GM12874 (cell line): Measurements from ENCODE around the gene PPFIBP2.

Experiments
- TF ChIP-seq, protein P1 (sequence below): IDR thresholded peaks from 2 replicates; pipeline ENCODE4 v1.5.1; 2011; ENCODE audit warnings: low read depth, mild to moderate bottlenecking, control low read depth, low read length, moderate library complexity; ENCODE audit not compliant: insufficient read depth

Gene PPFIBP2

DNA sequence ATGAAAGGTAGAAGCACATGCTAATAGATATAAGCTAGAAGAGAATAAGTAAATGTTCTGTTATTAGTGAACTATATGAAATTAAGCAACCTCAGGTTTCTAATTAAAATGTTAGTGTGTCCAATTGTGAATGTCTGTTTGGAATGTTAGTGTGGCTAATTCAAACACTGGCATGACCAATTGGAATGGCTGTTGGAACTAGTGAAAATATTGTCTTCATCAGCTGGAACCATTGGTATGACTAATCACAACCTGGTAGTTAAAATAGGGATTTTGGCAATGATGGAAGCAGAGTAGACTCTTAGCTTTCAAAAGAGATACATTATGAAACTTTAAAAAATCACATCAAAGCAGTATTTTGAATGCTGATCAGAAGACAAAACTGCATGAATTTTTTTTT is 92.7 kb downstream of the PPFIBP2 start:
- TF ChIP-seq, protein P1, sequence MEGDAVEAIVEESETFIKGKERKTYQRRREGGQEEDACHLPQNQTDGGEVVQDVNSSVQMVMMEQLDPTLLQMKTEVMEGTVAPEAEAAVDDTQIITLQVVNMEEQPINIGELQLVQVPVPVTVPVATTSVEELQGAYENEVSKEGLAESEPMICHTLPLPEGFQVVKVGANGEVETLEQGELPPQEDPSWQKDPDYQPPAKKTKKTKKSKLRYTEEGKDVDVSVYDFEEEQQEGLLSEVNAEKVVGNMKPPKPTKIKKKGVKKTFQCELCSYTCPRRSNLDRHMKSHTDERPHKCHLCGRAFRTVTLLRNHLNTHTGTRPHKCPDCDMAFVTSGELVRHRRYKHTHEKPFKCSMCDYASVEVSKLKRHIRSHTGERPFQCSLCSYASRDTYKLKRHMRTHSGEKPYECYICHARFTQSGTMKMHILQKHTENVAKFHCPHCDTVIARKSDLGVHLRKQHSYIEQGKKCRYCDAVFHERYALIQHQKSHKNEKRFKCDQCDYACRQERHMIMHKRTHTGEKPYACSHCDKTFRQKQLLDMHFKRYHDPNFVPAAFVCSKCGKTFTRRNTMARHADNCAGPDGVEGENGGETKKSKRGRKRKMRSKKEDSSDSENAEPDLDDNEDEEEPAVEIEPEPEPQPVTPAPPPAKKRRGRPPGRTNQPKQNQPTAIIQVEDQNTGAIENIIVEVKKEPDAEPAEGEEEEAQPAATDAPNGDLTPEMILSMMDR = no peak

DNA sequence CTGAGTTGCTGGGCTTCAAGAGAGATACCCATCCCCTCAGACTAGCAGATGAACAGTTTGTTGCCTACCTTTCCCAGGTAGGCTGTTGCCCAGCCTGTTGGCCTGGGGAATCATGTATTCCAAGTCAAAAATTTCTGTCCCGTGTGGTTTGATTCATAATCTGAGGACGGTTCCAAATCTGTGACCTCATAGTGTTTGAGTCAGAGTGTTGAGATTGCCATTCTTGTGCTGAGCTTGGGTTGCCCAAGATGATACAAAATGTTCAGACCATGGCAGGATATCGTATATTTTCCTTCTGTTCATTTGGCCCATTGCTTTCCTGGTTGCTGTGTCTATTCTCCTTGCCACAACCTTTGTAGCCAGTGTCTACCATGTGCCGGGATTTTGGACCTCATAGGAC is 95.2 kb downstream of the PPFIBP2 start:
- TF ChIP-seq, protein P1 = no peak

DNA sequence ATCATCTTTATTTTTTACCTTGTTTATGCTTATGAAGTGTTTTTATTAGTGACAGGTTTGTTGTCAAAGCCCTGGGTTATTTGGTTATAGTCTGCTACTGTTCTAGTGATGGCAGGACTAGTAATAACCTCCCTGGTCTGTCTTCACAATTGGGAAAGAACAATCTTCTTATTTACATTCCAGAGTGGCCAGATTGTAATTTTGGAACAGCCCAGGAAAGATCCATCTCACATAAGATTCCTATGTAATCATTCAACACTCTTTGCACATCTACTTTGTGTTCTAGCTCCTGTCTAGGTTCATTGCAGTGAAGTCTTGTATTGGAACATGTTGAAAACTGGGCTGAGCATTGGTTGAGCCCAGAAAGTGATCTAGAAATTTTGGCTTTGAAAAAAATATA is 95.7 kb downstream of the PPFIBP2 start:
- TF ChIP-seq, protein P1 = no peak

DNA sequence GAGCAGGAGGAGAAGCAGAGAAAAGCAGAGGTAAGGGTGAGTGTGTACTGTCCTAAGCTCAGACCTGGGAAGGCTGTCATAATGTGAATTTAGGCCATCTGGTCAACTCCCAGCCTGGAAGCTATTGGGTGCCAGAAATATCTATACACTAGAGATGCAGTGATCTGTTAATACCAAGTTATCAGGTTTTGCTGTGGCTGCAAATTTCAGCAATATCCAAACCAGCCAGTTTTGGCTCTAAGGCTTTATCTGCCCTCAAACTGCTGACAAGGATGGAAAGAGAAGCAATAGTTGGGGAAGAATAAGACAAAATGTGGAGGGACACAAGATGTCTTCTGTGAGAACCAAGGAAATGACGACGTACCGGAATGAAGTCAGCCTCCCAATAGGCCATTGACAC is 96.6 kb downstream of the PPFIBP2 start:
- TF ChIP-seq, protein P1 = no peak

DNA sequence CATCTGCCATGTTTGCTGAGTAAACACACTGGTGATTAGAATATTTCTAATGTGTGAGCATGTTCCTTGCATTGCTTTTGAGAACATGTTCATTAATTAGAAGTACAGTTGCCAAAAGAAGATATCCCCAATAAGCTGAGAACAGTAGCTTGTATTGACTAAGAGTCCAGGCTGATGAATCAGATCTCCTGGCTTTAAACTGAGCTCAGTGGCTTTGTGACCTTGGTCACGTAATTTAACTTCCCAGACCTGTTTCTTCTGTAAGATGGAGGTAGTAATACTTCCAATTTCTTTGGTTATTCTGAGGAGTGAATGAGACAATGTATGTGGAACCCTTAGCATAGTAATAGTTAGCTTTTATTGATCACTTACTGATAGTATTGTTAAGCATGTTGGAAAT is 97.6 kb downstream of the PPFIBP2 start:
- TF ChIP-seq, protein P1 = no peak

DNA sequence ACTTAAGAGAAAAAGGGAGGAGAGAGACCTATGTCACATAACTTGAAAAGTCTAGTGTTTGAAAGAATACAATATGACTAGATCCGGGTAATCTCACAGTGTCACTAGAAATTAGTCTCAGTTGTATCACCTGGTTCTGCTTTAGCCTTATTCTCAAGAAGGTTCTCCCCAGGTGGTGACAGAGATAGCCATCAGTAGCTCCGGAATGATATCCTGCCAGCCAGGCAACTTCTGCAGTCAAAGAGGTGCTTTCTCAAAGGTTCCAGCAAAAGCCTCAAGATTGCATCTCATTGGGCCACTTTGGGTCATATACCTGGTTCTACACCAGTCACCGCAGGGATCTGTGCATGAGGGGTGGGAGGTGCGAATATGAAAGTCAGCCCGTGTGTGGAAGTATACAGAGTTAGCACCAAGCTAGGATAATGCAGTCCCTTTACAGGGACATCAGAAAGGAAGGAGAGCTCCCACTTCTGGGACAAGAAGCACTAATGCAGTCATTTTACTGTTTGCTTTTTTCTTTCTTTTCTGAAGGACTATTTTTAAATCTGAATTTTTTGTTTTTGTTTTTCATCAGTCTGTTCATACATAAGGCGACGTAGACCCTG is 98.4 kb downstream of the PPFIBP2 start:
- TF ChIP-seq, protein P1 = no peak

DNA sequence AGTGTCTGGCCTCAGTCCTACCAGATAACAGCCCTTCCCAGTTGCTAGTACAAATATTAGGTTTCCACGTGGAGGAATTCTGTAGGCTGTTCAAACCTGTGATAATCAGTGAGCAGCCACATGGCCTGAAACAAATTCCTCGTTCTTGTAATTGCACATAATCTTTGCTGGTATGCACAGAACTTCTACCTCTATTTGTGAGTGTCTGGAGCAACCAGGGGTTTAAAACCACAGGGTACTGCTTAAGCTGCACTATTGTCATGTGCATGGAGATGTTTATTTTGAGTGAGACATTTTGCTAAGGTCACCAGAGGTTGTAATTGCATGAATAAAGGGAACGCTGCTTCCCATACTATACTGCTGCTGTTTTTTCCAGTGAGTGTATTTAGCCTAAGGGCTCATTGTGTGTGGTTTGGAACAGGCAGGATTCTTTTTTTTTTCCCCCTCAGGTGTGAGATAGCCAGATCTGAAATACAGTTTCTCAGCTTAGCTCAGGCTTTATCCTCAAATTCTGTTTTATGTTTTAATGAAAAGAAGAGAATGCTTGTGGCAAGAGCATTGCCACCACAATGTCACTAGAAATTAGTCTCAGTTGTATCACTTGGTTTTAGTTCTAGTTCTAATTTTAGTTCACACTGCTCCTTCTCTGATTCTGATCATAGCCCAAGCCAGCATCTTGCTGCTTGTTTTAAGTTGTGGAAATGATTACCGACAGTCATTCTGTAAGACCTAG is 99.0 kb downstream of the PPFIBP2 start:
- TF ChIP-seq, protein P1 = no peak
